Urothelium cell line (cell line): ENCODE data around the gene BCL2L1.

ENCODE experiments used
- DNase-seq: peaks from one replicate; pipeline ENCODE4 v3.0.0; 2011; ENCODE audit warnings: low spot score, mixed read lengths
- FAIRE-seq: peaks from 2 replicates; lab custom pipeline; 2011; peaks lifted over from hg19 to GRCh38; lab: Jason Lieb, UNC

BCL2L1 gene

GRCh38 chr20:31731321-31731717 lies 8.7 kb upstream of the BCL2L1 start:
- FAIRE-seq (no peak), DNase-seq (no peak)

- DNase-seq (peak; percentile 100), FAIRE-seq (no peak)
Observed at GRCh38 chr20:31723319-31724078, 831 bp upstream of the BCL2L1 start.

- FAIRE-seq (no peak), DNase-seq (no peak)
Observed at GRCh38 chr20:31723069-31723318, 326 bp upstream of the BCL2L1 start.

GRCh38 chr20:31721408-31722256 lies 1.0 kb downstream of the BCL2L1 start:
- no peak for DNase-seq
- FAIRE-seq, result no peak

- FAIRE-seq (no peak), DNase-seq (no peak)
Observed at GRCh38 chr20:31720486-31721407, 1.9 kb downstream of the BCL2L1 start.

- DNase-seq, result peak; percentile 75
- FAIRE-seq, result no peak
Observed at GRCh38 chr20:31719644-31720485, 2.8 kb downstream of the BCL2L1 start.

GRCh38 chr20:31718952-31719643 lies 3.6 kb downstream of the BCL2L1 start:
- FAIRE-seq (no peak), DNase-seq (no peak)

- FAIRE-seq (no peak), DNase-seq (no peak)
Observed at GRCh38 chr20:31717478-31718201, 5.0 kb downstream of the BCL2L1 start.

- no peak for FAIRE-seq
- no peak for DNase-seq
Observed at GRCh38 chr20:31716818-31717477, 5.7 kb downstream of the BCL2L1 start.

GRCh38 chr20:31716351-31716750 lies 6.3 kb downstream of the BCL2L1 start:
- no peak for DNase-seq
- no peak for FAIRE-seq

GRCh38 chr20:31715766-31716165 lies 6.9 kb downstream of the BCL2L1 start:
- DNase-seq, result no peak
- FAIRE-seq, result no peak

GRCh38 chr20:31713312-31714273 lies 9.1 kb downstream of the BCL2L1 start:
- FAIRE-seq, result no peak
- peak; percentile 81 for DNase-seq

- DNase-seq (peak; percentile 90), FAIRE-seq (peak; percentile 55)
Observed at GRCh38 chr20:31712564-31713311, 9.9 kb downstream of the BCL2L1 start.

- no peak for DNase-seq
- FAIRE-seq, result no peak
Observed at GRCh38 chr20:31712112-31712553, 10.5 kb downstream of the BCL2L1 start.

GRCh38 chr20:31711179-31712111 lies 11.2 kb downstream of the BCL2L1 start:
- FAIRE-seq (no peak), DNase-seq (no peak)
